Stimulated activated CD8-positive, alpha-beta memory T cell treated with anti-CD3 and anti-CD28 coated beads, Interleukin-7, amount 100 ng/mL, for 1 hour (primary cell): Measurements from ENCODE around the gene NRXN2.

Experiments
- DNase-seq, 2 donors: peaks; one replicate each; pipeline ENCODE4 v3.0.0-alpha.2; 2020; ENCODE audit warnings: low read depth in 2 of 2

The NRXN2 gene

GRCh38 chr11:64743591-64744543 is 20.9 kb upstream of the NRXN2 start, which contains the start of gene RASGRP2:
Gene RASGRP2, minus strand, starts transcription at chr11:64744142. Its CDS starts 1,276 bp downstream, at chr11:64742866.
- DNase-seq = peak; percentile 76 to 81

- peak; percentile 59 to 66 for DNase-seq
Measured at GRCh38 chr11:64742889-64743590, 20.0 kb upstream of the NRXN2 start.

- no peak for DNase-seq
Measured at GRCh38 chr11:64742087-64742888, 19.3 kb upstream of the NRXN2 start.

- DNase-seq = no peak
Measured at GRCh38 chr11:64741375-64742086, 18.5 kb upstream of the NRXN2 start.

- DNase-seq = no peak
Measured at GRCh38 chr11:64739871-64740270, 16.9 kb upstream of the NRXN2 start.

GRCh38 chr11:64736654-64737053 is 13.7 kb upstream of the NRXN2 start:
- no peak for DNase-seq

GRCh38 chr11:64735725-64736259 is 12.8 kb upstream of the NRXN2 start:
- DNase-seq = no peak

GRCh38 chr11:64734811-64735724 is 12.1 kb upstream of the NRXN2 start:
- DNase-seq = no peak

- no peak for DNase-seq
Measured at GRCh38 chr11:64731601-64732000, 8.6 kb upstream of the NRXN2 start.

GRCh38 chr11:64729851-64730382 is 6.9 kb upstream of the NRXN2 start:
- DNase-seq = no peak

- no peak for DNase-seq
Measured at GRCh38 chr11:64728757-64729365, 5.9 kb upstream of the NRXN2 start.

- no peak for DNase-seq
Measured at GRCh38 chr11:64726867-64727530, 4.0 kb upstream of the NRXN2 start.

- no peak for DNase-seq
Measured at GRCh38 chr11:64726211-64726641, 3.2 kb upstream of the NRXN2 start.

- no peak for DNase-seq
Measured at GRCh38 chr11:64724863-64725532, 2.0 kb upstream of the NRXN2 start.

GRCh38 chr11:64723907-64724862 is 1.2 kb upstream of the NRXN2 start:
- DNase-seq = no peak

- DNase-seq = no peak
Measured at GRCh38 chr11:64722141-64723065, 594 bp downstream of the NRXN2 start.
